ENCODE measurements around the gene SPIRE1.

DNA sequence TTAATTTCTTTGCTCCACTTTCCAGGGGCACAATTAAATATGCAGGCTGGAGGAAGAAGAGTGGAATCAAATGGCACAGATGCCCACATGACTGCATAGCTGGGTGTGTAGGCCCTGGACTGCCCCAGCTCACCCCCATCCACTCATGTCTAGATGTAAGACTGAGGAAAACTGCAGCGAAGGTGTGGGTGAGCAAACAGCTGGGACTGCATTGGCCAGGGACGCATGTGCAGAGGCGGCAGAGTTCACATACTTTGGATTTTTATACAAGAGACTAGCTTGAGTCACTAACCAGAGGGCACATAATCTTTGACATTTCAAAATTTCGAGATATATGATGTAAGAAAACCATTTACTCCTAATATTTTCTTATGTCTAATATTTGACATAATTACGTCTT is 60.1 kb downstream of the SPIRE1 start:
- TF ChIP-seq POLR2A (IDR thresholded peaks at IDR 0.05), result no peak
- TF ChIP-seq, protein P1, sequence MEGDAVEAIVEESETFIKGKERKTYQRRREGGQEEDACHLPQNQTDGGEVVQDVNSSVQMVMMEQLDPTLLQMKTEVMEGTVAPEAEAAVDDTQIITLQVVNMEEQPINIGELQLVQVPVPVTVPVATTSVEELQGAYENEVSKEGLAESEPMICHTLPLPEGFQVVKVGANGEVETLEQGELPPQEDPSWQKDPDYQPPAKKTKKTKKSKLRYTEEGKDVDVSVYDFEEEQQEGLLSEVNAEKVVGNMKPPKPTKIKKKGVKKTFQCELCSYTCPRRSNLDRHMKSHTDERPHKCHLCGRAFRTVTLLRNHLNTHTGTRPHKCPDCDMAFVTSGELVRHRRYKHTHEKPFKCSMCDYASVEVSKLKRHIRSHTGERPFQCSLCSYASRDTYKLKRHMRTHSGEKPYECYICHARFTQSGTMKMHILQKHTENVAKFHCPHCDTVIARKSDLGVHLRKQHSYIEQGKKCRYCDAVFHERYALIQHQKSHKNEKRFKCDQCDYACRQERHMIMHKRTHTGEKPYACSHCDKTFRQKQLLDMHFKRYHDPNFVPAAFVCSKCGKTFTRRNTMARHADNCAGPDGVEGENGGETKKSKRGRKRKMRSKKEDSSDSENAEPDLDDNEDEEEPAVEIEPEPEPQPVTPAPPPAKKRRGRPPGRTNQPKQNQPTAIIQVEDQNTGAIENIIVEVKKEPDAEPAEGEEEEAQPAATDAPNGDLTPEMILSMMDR (IDR thresholded peaks at IDR 0.05), result no peak

Measured in ovary (tissue), 3 donors.